Inflammatory macrophage (primary cell): ENCODE measurements around the gene KIAA1671.
"Not testable (repeated sequence)": the region's sequence is repeated elsewhere in the genome, so short reads cannot be mapped to it uniquely, and the experiment has no call there.

Source experiments
- DNase-seq, 2 donors: peaks; one replicate each; pipeline ENCODE4 v3.0.0-alpha.2; 2020 to 2022

KIAA1671 gene

GRCh38 chr22:25206998-25207397, 254.5 kb downstream of the KIAA1671 start:
- DNase-seq, result no peak

- DNase-seq, result no peak
Measured at GRCh38 chr22:25207553-25208157, 255.1 kb downstream of the KIAA1671 start.

GRCh38 chr22:25208328-25208727, 255.8 kb downstream of the KIAA1671 start:
- no peak for DNase-seq

- no peak for DNase-seq
Measured at GRCh38 chr22:25208743-25209505, 256.4 kb downstream of the KIAA1671 start.

GRCh38 chr22:25210793-25211192, 258.3 kb downstream of the KIAA1671 start:
- no peak for DNase-seq

GRCh38 chr22:25212337-25212736, 259.8 kb downstream of the KIAA1671 start:
- no peak for DNase-seq

GRCh38 chr22:25213221-25213620, 260.7 kb downstream of the KIAA1671 start:
- DNase-seq, result no peak

- DNase-seq, result no peak
Measured at GRCh38 chr22:25216230-25216629, 263.7 kb downstream of the KIAA1671 start.

GRCh38 chr22:25219211-25219689, 266.7 kb downstream of the KIAA1671 start, which contains the start of gene CRYBB2:
CRYBB2 (plus strand) TSS chr22:25219639; CDS start chr22:25221430, 1,791 bp downstream.
- no peak for DNase-seq

GRCh38 chr22:25219948-25220442, 267.5 kb downstream of the KIAA1671 start:
- DNase-seq, result no peak

GRCh38 chr22:25221790-25222189, 269.3 kb downstream of the KIAA1671 start:
- DNase-seq, result no peak

GRCh38 chr22:25223269-25223850, 270.8 kb downstream of the KIAA1671 start:
- no peak for DNase-seq

- DNase-seq, result no peak
Measured at GRCh38 chr22:25228822-25229221, 276.3 kb downstream of the KIAA1671 start.

GRCh38 chr22:25230760-25231159, 278.2 kb downstream of the KIAA1671 start:
- not testable (repeated sequence) for DNase-seq

- no peak for DNase-seq
Measured at GRCh38 chr22:25232301-25232700, 279.8 kb downstream of the KIAA1671 start.

- DNase-seq, result not testable (repeated sequence)
Measured at GRCh38 chr22:25233706-25234105, 281.2 kb downstream of the KIAA1671 start.

GRCh38 chr22:25235547-25236290, 283.2 kb downstream of the KIAA1671 start:
- peak; percentile 43 to 62 for DNase-seq

- DNase-seq, result no peak
Measured at GRCh38 chr22:25236417-25236816, 283.9 kb downstream of the KIAA1671 start.

- DNase-seq, result no peak
Measured at GRCh38 chr22:25237503-25237902, 285.0 kb downstream of the KIAA1671 start.

- DNase-seq, result not testable (repeated sequence)
Measured at GRCh38 chr22:25238058-25238457, 285.5 kb downstream of the KIAA1671 start.
